ENCODE data around the gene DBNL.
"Not testable (repeated sequence)": the region's sequence is repeated elsewhere in the genome, so short reads cannot be mapped to it uniquely, and the experiment has no call there.

The DBNL gene

DNA sequence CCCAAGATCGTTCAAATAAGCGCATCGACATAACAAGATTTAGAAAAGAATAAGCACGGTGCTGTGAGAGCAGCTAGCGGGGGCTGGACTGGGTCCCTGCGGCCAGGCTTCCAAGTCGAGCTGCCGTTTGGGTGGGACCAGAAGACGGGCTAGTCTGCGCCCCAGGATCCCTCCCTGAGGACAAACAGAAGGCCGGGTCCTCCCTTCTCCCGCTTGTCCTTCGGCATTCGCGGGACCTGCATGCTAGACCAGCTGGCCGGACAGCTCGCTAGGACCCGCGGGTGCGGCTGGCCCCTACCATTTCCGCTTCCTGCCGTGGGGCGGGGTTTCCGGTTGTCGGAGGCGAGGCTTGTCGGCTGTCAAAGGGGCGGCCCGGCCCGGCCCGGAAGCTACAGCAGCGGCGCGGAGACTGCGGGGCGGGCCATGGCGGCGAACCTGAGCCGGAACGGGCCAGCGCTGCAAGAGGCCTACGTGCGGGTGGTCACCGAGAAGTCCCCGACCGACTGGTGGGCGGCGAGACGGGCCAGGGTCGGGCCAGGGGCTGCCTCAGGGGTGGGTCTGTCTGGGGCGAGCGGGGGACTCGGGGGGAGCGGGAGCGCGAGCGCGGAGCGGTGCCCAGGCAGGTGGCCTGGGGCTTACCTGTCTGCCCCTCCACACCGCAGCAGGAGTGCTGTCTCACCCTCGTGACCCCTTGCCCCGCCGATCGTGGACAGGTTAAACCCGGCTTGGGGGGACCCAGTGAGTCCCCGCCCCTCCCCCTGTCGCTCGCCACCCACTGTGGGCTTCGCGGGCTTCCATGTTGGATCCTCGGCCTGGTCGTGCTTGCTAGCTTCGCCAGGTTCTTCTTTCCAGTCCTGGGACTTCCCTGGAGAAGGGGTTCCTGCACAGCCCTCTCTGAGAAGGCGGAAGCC lies at the start of gene DBNL:
TSS of gene DBNL (plus strand) at position 388 of the 911 bp plus-strand sequence. CDS start at position 424, 36 bp downstream.
- DNase-seq, result peak; percentile 97

DNA sequence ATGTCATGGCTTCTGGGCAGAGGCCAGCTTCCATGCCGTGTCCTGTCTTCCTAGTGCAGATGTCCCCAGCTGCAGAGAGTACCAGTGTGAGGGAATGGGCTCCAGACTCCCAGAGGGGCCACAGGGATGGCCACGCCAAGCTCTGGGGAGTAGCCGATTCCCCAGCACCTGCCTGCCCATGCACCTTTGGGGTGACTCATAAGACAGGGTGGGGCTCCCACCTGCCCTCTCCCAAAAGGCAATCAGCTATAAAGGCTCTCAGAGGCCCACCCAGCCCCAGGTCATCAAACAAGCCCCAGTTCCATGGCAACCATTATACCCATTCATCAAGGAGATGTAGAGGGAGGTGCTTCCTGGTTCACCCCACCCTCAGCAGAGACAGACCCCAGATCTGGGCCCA lies 47.0 kb upstream of the DBNL start, which contains the start of gene SPDYE1:
TSS of gene SPDYE1 (plus strand) at position 366 of the 400 bp plus-strand sequence. CDS start 2,053 bp downstream, outside the sequence.
- not testable (repeated sequence) for DNase-seq

DNA sequence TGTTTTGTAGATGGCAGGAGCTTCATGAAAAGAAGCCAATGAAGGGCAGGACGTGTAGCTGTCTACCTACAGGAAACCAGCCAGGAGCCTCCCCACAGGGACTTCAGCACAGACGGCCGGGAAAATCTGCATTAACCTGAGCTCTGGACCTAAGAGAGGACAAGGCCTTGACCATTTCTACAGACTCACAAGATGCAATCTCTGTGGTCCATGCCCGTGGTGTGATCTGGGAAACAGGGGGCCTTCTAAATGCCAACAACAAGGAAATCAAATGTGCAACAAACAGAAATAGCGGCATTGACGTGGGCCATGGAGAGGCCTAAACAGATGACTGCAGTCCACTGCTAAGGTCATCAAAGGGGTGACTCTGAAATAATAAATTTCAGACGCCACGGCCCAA lies 32.4 kb upstream of the DBNL start:
- DNase-seq, result not testable (repeated sequence)

DNA sequence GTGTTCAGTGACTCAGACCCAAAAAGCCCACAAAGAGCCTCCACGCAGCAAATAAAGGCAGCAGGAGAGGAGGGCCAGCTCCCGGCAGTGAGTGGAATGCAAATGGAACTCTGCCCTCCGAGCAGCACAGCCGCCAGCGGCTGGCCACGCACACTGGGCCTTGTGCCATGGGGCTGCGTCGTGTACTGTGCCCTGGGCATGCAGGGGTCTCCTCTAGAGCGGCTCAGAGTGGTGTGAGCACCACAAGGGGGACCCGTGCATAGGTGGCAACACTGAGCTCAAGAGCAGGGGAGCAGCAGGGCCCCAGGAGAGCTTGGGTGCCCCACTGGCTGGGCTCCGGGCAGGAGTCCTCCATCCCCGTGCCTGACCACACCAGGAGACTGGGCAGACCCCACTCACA lies 29.4 kb upstream of the DBNL start:
- DNase-seq, result not testable (repeated sequence)

DNA sequence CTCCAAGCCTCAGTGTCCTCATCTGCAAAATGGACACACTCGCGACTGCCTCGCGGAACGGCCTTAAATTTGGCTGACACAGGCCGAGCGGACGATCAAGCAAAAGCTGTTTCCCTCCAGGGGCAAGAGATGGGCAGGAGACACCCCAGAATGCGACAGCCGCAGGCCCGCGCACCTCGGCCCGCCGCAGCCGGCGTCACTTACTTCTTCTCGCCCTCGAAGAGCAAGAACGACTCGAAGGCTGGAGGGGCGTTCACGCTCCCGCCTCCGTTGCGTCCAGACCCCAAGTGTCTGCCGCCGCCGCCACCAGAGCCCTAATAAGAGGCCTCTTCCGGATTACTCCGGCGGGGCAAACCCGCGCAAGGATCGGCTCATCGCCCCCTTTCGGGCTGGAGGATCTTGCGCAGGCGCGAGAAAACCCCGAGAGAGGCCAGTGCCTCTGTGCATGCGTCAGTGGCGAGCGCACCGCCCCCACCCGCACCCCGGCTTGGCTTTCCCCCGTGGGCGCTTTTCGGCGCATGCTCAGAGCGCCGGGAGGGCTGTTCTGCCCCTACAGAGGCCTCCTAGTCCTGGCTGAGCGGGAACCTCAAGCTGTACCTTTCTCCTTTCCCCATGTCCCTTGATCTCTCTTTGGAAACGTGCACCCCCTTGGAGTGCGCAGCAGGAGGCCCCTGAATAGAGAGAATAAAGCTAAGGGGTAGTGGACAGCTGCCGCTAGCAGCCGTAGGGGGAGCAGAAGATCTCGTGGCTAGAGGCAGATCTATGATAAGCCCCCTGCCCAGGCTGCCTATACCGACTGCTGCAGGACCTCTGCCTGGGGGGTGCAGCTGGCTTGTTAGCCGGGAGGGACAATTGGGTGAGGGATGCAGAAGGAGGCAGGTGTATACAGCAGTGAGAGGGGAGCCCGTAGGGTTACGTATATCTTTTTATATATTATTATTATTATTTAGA lies 25.4 kb upstream of the DBNL start:
- peak; percentile 98 for DNase-seq

DNA sequence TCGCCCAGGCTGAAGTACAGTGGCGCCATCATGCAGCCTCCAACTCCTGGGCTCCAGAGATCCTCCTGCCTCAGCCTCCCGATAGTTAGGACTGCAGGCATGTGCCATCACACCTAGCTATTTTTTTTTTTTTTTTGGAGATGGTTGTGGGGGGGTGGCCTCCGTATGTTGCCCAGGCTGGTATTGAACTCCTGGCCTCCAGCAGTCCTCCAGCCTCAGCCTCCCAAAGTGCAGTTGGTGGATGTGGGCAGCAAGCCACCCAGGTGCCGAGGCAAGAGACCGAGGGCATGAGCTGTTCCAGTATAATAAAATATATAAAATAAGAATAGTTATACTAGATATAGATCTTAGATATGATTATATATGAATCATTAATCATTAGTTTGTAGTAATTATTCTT lies 24.7 kb upstream of the DBNL start:
- DNase-seq, result not testable (repeated sequence)

DNA sequence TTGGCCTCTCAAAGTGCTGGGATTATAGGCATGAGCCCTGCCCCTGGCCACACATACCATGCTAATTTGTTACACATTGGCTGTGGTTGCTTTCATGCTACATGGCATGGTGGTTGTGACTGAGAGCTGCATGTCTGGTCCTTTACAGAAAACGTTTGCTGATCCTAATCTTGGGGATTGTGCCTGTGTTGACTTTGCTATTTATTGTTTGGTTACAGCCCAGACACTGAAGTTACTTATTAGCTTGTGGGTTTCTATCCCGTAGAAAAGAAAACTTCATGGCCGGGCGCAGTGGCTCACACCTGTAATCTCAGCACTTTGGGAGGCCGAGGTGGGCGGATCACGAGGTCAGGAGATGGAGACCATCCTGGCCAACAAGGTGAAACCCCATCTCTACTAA lies 22.4 kb upstream of the DBNL start:
- DNase-seq, result not testable (repeated sequence)

DNA sequence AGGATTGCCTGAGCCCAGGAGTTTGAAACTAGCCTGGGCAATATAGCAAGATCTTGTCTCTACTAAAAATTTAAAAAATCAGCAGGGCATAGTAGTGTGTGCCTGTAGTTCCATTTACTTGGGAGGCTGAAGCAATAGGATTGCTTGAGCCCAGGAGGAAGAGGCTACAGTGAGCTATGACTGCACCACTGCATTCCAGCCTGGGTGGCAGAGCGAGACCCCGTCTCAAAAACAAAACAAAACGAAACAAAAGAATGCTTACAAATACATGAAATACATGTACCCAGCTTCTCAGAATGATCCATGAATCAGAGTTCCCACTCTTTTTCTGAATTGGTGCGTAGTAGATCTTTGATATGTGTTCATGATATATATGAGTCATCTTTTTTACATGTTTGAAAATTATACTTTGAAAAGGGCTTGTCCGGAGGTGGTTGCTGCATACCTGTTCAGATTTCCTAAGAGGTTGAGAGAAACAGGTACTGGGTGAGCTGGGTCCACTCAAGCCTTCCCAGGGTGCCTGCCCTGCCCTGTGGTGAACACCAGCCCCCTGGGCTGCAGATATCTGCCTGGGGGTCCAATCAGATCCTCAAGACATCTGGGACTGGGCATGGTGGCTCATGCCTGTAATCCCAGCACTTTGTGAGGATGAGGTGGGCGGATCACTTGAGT lies 21.6 kb upstream of the DBNL start:
- DNase-seq, result not testable (repeated sequence)

DNA sequence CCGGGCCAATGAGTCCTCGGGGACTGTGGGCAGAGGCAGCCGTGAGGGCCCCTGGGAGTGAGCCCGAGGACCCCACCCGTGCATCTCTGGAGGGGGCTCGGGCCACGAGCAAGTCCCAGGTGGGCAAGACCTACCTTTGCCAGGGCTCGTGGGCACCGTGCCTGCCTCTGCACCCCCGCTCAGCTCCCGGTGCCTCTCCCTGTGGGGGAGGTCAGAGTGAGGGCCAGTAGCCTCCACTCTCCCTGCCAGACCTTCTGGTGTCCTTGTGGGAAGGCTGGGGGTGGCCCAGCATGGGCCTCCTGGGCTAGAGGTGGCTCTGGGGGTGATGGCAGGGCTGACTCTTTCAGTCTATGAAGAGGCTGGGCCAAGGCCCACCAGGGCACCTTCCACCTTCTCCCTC lies 15.1 kb upstream of the DBNL start:
- DNase-seq, result not testable (repeated sequence)

DNA sequence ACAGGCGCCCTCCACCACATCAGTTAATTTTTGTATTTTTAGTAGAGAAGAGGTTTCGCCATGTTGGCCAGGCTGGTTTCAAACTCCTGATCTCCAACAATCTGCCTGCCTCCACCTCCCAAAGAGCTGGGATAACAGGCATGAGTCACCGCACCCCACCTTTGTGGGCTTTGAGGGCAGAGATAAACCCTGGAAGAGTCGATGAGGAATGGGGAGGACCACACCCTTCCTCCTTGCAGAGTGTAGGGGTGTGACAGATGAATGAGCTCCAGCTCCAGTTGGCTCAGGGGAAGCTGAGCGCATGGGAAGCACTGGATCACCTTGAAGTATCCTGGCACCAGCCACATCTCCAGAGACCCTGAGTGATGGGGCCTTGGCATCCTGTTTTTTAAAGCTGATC lies 14.5 kb upstream of the DBNL start:
- DNase-seq, result not testable (repeated sequence)

DNA sequence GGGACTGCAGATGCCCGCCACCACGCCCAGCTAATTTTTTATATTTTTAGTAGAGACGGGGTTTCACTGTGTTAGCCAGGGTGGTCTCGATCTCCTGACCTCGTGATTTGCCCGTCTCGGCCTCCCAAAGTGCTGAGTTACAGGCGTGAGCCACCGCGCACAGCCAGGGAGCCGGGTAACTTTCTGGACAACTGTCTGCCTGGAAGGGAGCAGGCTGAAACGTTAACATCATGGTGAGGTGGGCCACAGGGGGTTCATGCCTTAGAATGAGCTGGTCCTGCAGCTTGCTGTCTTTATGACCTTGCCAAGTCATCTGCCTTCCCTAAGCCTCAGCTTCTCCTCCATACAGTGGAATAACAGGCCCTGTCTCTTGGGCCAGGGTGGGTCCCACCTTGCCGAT lies 13.2 kb upstream of the DBNL start:
- not testable (repeated sequence) for DNase-seq

DNA sequence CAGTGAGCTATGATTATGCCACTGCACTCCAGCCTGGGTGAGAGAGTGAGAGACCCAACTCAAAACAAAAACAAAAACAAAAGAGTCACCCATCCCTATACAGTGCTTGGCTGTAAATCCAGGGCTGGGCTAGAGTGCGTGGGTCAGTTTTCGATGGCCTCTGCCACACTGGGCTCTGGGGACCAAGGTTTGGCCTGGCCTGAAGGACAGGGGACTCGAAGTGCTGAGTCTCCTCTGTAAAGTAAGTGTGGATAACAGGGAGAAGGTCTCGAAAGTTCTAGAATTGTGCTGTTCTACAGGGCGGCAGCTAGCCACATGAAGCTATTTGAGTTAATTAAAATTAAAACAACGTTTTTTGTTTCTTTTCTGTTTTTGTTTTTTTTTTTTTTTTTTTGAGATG lies 12.5 kb upstream of the DBNL start:
- DNase-seq, result not testable (repeated sequence)

DNA sequence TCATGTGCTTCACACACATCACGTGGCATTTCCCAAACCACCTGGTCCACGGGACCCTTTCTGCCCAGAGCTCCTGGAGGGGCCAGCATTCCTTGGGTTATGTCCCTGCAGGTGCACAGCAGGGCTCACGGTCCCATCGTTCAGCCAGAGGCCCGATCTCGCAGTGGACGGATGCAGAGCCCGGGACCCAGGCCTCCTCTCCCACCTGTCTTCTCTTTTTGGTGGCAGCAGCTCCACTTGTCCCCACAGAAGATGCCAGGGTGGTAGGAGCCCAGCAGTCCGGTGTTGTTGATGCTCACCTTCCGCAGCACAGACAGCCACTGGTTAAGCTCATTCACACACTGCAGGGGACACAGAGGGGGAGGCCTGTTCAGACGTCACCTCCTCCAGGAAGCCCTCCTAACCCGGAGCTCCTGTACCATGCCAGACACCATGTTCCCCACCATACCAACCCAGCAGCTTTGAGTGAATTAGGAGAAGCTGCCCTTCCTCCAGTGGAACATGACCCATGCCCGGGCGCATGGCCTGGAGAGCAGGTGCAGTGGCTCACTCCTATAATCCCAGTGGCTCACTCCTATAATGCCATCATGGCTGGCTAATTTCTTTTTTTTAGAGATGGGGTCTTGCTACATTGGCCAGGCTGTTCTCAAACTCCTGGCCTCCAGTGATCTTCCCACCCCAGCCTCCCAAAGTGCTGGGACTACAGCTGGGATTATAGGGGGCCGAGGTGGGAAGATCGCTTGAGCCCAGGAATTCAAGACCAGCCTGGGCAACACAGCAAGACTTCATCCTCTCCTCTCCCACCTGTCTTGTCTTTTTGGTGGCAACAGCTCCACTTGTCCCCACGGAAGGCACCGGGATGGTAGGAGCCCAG lies 10.3 kb upstream of the DBNL start:
- DNase-seq, result not testable (repeated sequence)

DNA sequence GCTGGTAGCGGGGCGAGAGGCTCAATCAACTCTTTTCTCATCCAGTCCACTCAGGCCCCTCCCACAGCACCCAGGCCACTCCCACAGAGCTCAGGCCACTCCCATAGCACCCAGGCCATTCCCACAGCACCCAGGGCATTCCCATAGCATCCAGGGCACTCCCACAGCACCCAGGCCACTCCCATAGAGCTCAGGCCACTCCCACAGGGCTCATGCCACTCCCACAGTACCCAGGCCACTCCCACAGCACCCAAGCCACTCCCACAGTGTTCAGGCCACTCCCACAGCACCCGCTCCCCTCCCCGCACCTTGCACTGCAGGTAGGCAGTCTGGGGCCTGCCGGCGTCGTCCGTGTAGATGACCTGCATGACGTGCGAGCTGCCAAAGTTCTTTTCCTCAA lies 8.1 kb upstream of the DBNL start:
- DNase-seq, result peak; percentile 47

DNA sequence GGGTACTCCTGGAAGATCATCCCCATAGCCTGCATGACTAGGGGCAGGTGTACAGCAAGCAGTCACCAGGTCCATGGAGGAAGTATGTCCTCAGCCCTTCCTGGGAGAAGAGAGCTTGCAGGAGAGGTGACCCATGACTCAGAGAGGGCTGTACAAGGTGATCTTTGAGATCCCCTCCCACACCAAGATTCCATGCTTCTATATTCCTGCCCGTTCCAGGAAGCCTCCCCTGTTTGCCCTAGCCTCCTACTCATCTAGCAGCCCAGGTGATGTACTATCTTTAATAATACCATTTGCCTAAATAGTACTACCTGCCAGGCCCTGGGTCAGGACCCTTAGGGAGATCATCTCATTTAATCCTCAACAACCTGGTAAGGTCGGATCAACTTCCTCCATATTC lies 6.6 kb upstream of the DBNL start:
- not testable (repeated sequence) for DNase-seq

DNA sequence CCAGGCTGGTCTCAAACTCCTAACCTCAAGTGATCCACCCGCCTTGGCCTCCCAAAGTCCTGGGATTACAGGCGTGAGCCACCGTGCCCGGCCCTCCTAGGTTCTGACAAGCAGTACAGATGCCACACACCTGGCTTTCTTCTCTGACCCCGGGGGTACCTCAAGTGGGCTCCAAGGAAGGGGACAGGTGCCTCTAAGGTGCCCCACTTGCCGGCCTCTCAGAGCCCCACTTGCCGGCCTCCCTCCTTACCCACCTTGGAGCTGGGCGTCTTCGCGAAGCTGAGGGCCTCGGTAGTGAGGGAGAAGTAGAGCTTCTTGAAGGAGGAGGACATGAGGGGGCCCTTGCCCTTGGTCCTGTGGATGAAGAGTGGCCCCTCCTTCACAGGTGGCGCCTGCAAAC lies 5.9 kb upstream of the DBNL start:
- DNase-seq, result not testable (repeated sequence)

DNA sequence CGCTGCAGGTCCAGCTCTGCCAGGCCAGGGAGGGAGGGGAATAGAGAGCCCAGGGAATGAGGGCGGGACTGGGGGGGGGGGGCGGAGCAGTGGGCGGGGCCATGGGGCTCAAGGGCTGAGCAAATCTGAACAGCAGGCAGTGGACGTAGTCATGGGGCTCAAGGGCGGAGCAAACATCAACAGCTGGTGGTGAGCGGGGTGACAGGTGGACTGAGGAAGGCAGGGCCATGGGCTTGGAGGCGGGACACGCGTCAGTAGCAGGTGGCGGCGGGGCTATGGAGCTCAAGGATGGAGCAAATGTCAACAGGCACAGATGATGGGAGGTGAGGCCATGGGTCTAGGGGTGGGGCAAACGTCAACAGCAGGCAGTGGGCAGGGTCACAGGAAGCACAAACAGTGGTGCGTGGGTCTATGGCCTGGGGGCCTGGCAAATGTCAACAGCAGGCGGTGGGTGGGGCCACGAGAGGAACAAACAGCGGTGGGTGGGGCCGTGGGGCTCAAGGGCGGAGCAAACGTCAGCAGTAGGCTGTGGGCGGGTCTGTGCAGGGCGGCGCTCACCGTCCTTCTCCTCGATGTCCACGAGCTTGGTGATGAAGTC lies 5.4 kb upstream of the DBNL start:
- peak; percentile 91 for DNase-seq

DNA sequence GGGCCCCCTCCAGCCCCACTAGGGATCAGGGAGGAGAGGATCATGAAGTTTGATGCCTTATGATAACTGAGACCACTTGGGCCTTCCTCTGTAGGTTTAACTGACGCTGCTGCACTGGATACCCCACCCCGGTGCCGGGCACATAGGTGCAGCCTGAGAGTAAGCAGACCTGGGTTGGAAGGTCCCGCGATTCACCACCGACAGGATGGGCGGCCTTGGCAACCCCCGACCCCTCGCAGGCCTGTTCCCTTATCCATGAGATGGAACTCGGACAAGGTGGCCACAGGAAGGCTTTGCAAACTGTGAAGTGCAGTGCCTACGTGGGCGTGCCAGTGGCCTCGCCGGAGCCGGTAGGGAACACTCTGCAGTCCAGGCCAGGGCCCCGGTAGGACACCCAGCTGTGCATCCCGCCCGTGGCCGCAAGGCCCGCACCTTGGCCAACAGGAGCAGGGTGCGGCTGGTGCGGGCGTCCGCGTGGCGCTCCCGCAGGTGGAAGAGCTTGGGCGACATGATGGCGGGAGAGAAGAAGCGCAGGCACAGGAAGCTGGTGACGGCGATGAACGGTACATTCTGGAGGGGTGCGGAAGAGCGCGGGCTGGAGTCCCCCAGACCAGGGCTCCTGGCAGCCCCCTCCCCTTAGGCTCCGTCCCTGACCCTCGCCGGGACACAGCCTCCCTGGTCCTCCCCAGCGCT lies 4.6 kb upstream of the DBNL start:
- DNase-seq, result not testable (repeated sequence)

DNA sequence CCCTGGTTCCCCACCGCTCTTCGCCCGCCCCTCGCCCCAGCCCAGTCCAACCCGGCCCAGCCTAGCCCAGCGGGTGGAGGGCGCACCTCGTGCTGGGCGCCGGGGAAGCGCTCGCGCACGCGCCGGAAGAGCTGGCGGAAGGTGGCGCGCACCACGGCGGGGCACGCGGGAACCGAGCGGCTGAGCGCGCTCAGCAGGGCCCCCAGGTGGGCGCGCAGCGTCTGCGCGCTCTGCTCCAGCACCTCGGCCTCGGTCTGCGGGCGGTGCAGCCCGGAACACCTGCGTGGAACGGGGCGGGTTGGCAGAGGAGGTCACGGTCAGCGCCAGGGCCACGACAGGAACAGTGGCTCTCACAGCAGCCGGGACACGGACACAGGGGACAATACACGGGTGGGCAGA lies 4.0 kb upstream of the DBNL start:
- not testable (repeated sequence) for DNase-seq

DNA sequence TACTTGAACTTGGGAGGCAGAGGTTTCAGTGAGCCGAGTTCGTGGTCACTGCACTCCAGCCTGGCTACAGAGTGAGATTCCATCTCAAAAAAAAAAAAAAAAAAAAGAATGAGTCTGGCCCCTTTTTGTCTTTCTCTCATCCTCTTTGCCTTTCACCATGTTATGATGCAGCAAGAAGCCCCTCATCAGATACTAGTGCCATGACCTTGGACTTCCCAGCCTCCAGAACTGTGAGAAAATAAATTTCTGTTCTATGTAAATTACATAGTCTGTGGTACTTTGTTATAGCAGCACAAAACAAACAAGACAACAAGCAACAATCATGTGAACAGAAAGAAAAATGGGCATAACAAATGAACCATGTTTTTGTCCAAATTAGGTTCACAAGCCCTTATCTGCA lies 2.3 kb upstream of the DBNL start:
- DNase-seq, result no peak

DNA sequence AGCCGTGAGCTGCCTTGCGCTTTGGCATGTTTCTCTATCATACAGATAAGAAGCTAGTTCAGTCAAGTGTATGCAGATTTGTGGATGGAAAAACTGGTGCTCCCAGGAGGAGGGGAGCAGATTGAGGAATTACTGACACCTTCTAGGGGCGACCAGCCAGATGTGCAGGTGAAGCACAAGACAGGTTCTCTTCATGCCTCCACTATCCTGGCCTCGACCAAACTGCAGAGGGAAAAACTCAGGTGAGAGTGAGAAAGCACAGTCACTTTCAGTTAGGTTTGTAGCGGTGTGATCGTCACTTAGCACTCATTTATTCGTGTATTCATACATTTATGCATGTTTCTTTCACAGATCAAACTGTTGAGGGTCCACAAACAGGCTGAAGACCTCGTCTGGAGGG lies 600 bp upstream of the DBNL start:
- no peak for DNase-seq
